SK-N-SH (cell line): ENCODE results near the gene ZBTB17. TPM values are rescaled to one million over a fixed set of nuclear protein-coding genes. Genes with fewer than 3 reads are reported as not detected.

Source experiments
- CTCF ChIA-PET: fragments of 300-600, 350-600 bp; formaldehyde crosslinking; extraction: SDS; loops from one replicate; lab custom pipeline; 2021; lab: Yijun Ruan, JAX
- POLR2A ChIA-PET: fragments of 350-600 bp; sonication (Branson Sonifier 250); formaldehyde crosslinking; extraction: SDS; loops from one replicate; lab custom pipeline; 2020; ENCODE audit warnings: antibody characterized with exemption, inconsistent platforms; lab: Yijun Ruan, JAX
- DNase-seq: peaks from one replicate; pipeline ENCODE4 v3.0.0; 2012
- H2AFZ ChIP-seq: fragments of 200-600 bp; sonication (generic); 2 replicates; pipeline ENCODE4 v1.8.1; 2016; ENCODE audit warnings: antibody characterized with exemption, mild to moderate bottlenecking, low read depth
- H3F3A ChIP-seq: fragments of 200-600 bp; sonication (generic); replicated peaks from 2 replicates; pipeline ENCODE3; 2016; ENCODE audit warnings: antibody characterized with exemption, mild to moderate bottlenecking; ENCODE audit not compliant: insufficient read depth
- H3K27ac ChIP-seq, 2 experiments: fragments of 200-500 bp in 1 of 2; fragments of 200-600 bp in 1 of 2; sonication (Bioruptor generic) in 1 of 2; sonication (generic), shearing (Covaris generic) in 1 of 2; 2 replicates each; pipeline versions ENCODE4 v1.5.1 to v1.6.1; 2014 to 2016; ENCODE audit warnings: low read depth in 2 of 2, inconsistent platforms in 1 of 2, low read length in 1 of 2, mild to moderate bottlenecking in 1 of 2, mixed read lengths in 1 of 2
- H3K27me3 ChIP-seq: fragments of 200-600 bp; sonication (generic), shearing (Covaris generic); 2 replicates; pipeline ENCODE4 v1.6.1; 2016; ENCODE audit warnings: mixed run types; ENCODE audit not compliant: insufficient read depth
- H3K36me3 ChIP-seq, 2 experiments: fragments of 200-500 bp in 1 of 2; fragments of 200-600 bp in 1 of 2; sonication (Bioruptor generic) in 1 of 2; sonication (generic) in 1 of 2; replicated peaks in 1 of 2; 2 replicates each; pipeline versions ENCODE3 to v1.5.1; 2014 to 2016; ENCODE audit warnings: low read length in 1 of 2, mild to moderate bottlenecking in 1 of 2; ENCODE audit not compliant: insufficient read depth in 2 of 2, control insufficient read depth in 1 of 2
- H3K4me1 ChIP-seq, 2 experiments: fragments of 200-500 bp in 1 of 2; fragments of 200-600 bp in 1 of 2; sonication (Bioruptor generic) in 1 of 2; sonication (generic), shearing (Covaris generic) in 1 of 2; 2 replicates each; pipeline versions ENCODE4 v1.5.1 to v1.6.1; 2014 to 2016; ENCODE audit warnings: low read depth in 1 of 2, low read length in 1 of 2, mixed run types in 1 of 2; ENCODE audit not compliant: insufficient read depth in 2 of 2, control insufficient read depth in 1 of 2
- H3K4me2 ChIP-seq: fragments of 200-600 bp; sonication (generic), shearing (Covaris generic); 2 replicates; pipeline ENCODE4 v1.6.1; 2017; ENCODE audit warnings: mixed run types
- H3K4me3 ChIP-seq, 2 experiments: fragments of 200-500 bp in 1 of 2; fragments of 200-600 bp in 1 of 2; sonication (Bioruptor generic) in 1 of 2; sonication (generic), shearing (Covaris generic) in 1 of 2; 2 replicates each; pipeline versions ENCODE4 v1.5.1 to v1.8.1; 2014 to 2016; ENCODE audit warnings: low read depth in 2 of 2, inconsistent platforms in 1 of 2, low read length in 1 of 2, mild to moderate bottlenecking in 1 of 2, mixed read lengths in 1 of 2, moderate library complexity in 1 of 2
- H3K79me2 ChIP-seq: fragments of 200-600 bp; sonication (generic); 2 replicates; pipeline ENCODE4 v1.8.1; 2017; ENCODE audit warnings: mild to moderate bottlenecking; ENCODE audit not compliant: insufficient read depth
- H3K9ac ChIP-seq: fragments of 200-600 bp; sonication (generic); 2 replicates; pipeline ENCODE4 v1.6.1; 2017; ENCODE audit warnings: mixed run types
- H3K9me2 ChIP-seq: fragments of 200-600 bp; sonication (generic); 2 replicates; pipeline ENCODE4 v1.6.1; 2017; ENCODE audit warnings: mixed run types
- H3K9me3 ChIP-seq: fragments of 200-600 bp; sonication (generic); 2 replicates; pipeline ENCODE4 v1.6.1; 2017; ENCODE audit warnings: mixed run types, mild to moderate bottlenecking, moderate library complexity
- H4K20me1 ChIP-seq: fragments of 200-600 bp; sonication (generic); 2 replicates; pipeline ENCODE4 v1.6.1; 2017; ENCODE audit warnings: mild to moderate bottlenecking, mixed run types; ENCODE audit not compliant: insufficient read depth
- EZH2phosphoT487 ChIP-seq: fragments of 200-600 bp; sonication (generic); IDR thresholded peaks from 2 replicates; pipeline ENCODE4 v1.6.1; 2017; ENCODE audit warnings: low read depth, mixed run types, mild to moderate bottlenecking, antibody characterized with exemption, moderate library complexity, borderline replicate concordance
- GABPA ChIP-seq: IDR thresholded peaks from 2 replicates; pipeline ENCODE4 v1.4.0; 2012; ENCODE audit warnings: low read depth, mild to moderate bottlenecking
- GATA2 ChIP-seq: sonication (generic); formaldehyde crosslinking; IDR thresholded peaks from 2 replicates; pipeline ENCODE4 v1.5.0; 2020; ENCODE audit warnings: mild to moderate bottlenecking, missing genetic modification reagents
- JUND ChIP-seq: IDR thresholded peaks from 2 replicates; pipeline ENCODE4 v1.4.0; 2012
- MXI1 ChIP-seq: IDR thresholded peaks from 2 replicates; pipeline ENCODE4 v1.6.1; 2012; ENCODE audit warnings: mild to moderate bottlenecking, low read depth, low read length, improper control_type of control experiment
- NFIC ChIP-seq: IDR thresholded peaks from 2 replicates; pipeline ENCODE4 v1.4.0; 2012; ENCODE audit warnings: borderline replicate concordance
- RAD21 ChIP-seq: IDR thresholded peaks from 2 replicates; pipeline ENCODE4 v1.6.1; 2012; ENCODE audit warnings: mild to moderate bottlenecking, low read length
- TCF12 ChIP-seq: IDR thresholded peaks from 2 replicates; pipeline ENCODE4 v1.4.0; 2012
- YY1 ChIP-seq: IDR thresholded peaks from 2 replicates; pipeline ENCODE4 v1.4.0; 2012; ENCODE audit warnings: low read depth, mild to moderate bottlenecking
- WGBS: methylation state at CpG from one replicate; pipeline ENCODE4 v1.1.6; 2017; ENCODE audit warnings: low lambda C conversion rate; 5-methylcytosine and 5-hydroxymethylcytosine counted together
- polyA plus RNA-seq, 3 experiments: library from polyadenylated mRNA; depleted of rRNA; stranded (reverse); fragments of >200 nt; gene quantifications; 2 replicates each; pipeline ENCODE4 v1.2.3, GENCODE V29; 2012
- TF ChIP-seq, protein P1 (sequence below): IDR thresholded peaks from 2 replicates; pipeline ENCODE4 v1.4.0; 2012; ENCODE audit warnings: low read depth, borderline replicate concordance

The ZBTB17 gene
- polyA plus RNA-seq, 1 of the 3 experiments (the other 2 are of a cell fraction), result 56.4 TPM

DNA sequence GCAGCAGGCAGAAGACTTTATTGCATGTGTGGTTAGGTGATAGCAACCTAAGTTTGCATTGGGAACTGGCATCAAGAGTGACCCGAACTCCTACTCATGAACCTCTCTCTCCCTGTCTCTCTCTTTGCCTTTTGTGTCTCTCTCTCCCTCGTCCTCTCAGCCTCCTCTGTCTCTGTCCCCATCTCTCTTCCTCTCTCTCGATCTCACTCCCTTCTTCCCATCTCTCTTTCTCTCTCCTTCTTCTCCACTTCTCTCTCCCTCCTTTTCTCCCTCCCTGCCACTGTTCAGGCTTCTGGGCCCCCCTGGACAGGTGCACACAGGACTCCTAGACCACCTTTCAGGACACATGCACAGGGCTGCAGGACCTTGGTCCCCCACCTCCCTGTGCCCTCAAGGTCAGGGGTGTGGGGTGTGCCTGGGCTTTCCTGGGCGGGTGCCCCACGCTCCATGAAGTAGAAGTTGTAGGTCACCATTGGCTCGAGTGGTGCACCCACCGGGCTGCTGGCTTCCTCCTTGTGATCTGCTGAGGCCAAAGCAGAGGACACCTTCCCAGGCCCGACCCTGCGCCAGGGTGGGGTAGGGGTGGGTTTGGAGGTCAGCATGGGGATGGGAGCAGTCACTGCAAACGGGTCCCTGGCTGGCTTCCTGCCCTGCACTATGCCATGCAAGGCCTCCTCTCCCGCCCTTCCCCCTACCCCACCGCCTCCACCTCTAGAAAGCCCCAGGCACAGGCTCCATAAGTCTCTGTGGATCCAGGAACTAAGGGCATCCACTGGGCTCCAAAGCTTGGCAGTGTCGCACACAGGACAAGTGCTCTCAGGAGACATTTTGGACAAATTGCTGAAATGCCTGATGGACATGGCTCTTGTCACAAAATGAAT, 13.2 kb upstream of the ZBTB17 start:
- Histone ChIP-seq H3K27ac (no peak overlapping the region), H3K4me1 (no peaks in the 10 kb centered on the region), H4K20me1 (no peaks in the 10 kb centered on the region), H3K9me2 (no peaks in the 10 kb centered on the region), H3K36me3 (no peaks in the 10 kb centered on the region), H3K79me2 (no peaks in the 10 kb centered on the region), H3K4me2 (no peak overlapping the region), H2AFZ (no peak overlapping the region), H3F3A (no peaks in the 10 kb centered on the region), H3K9me3 (no peaks in the 10 kb centered on the region), H3K9ac (no peak overlapping the region), H3K4me3 (no peak overlapping the region), H3K27me3 (no peaks in the 10 kb centered on the region)
- 76% methylated on average over 7 of the region's 13 CpGs for WGBS
- ChIA-PET POLR2A (no interaction called here), CTCF (interaction anchor here (1.2 to 1.5 kb wide), 2 partner anchors 174 to 197 kb away, joined by 3 to 5 read pairs; no protein-coding TSS in a partner anchor)
- TF ChIP-seq JUND (no peak), EZH2phosphoT487 (no peak), MXI1 (no peak), GABPA (no peak), TCF12 (no peak), NFIC (no peak), GATA2 (CRISPR knock-in tag) (no peak), YY1 (no peak)
- TF ChIP-seq, protein P1, sequence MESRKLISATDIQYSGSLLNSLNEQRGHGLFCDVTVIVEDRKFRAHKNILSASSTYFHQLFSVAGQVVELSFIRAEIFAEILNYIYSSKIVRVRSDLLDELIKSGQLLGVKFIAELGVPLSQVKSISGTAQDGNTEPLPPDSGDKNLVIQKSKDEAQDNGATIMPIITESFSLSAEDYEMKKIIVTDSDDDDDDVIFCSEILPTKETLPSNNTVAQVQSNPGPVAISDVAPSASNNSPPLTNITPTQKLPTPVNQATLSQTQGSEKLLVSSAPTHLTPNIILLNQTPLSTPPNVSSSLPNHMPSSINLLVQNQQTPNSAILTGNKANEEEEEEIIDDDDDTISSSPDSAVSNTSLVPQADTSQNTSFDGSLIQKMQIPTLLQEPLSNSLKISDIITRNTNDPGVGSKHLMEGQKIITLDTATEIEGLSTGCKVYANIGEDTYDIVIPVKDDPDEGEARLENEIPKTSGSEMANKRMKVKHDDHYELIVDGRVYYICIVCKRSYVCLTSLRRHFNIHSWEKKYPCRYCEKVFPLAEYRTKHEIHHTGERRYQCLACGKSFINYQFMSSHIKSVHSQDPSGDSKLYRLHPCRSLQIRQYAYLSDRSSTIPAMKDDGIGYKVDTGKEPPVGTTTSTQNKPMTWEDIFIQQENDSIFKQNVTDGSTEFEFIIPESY, result no peak
- no peak for DNase-seq

DNA sequence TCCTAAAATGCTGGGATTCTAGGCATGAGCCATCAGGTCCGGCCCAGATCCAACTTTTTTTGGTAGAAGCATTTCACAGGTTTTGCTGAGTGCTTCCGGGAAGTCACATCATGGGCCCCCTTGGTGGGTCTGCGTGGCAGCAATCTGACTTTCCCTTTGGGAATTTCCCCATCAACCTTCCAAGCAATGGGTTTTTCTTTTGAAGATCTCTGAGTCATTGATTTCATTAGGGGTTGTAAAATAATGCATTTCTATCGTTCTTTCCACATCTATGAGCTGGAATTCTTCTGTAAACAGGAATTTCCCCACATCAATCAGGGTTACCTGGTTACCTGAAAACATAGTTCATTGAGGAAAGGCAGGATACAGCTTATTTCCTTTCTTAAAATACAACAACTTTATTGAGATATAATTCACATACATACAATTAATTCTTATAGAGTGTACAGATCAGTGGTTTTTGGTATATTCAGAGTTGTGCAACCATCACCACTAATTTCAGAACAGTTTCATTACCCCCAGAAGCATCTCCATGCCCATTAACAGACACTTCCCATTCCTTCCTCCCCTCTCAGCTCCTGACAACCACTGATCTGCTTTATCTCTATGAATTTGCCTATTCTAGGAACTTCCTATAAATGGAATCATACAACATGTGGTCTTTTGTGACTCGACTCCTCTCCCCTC, 9.9 kb upstream of the ZBTB17 start:
- no peak overlapping the region for H3K4me2 ChIP-seq
- no peaks in the 10 kb centered on the region for H3K9me3 ChIP-seq
- H3F3A ChIP-seq, result no peaks in the 10 kb centered on the region
- no peaks in the 10 kb centered on the region for H3K27me3 ChIP-seq
- ChIA-PET CTCF (interaction anchor here (0.6 to 1.7 kb wide), 3 partner anchors 9 to 170 kb away, joined by 3 to 8 read pairs (median 3); partner anchors contain the start of gene SRARP), POLR2A (no interaction called here)
- TF ChIP-seq RAD21 (no peak), GABPA (no peak)
- no peak overlapping the region for H2AFZ ChIP-seq
- H3K9me2 ChIP-seq, result no peaks in the 10 kb centered on the region
- no peak for DNase-seq
- 51% methylated on average over 5 of the region's 5 CpGs for WGBS
- H3K4me1 ChIP-seq, result no peaks in the 10 kb centered on the region
- no peak overlapping the region for H3K9ac ChIP-seq
- no peaks in the 10 kb centered on the region for H3K36me3 ChIP-seq
- no peak overlapping the region for H3K4me3 ChIP-seq
- H3K79me2 ChIP-seq, result no peaks in the 10 kb centered on the region
- no peaks in the 10 kb centered on the region for H4K20me1 ChIP-seq
- H3K27ac ChIP-seq, result no peak overlapping the region
